HCT116 (cell line): ENCODE results near the gene NPTX1. TPM values are rescaled to one million over a fixed set of nuclear protein-coding genes. Genes with fewer than 3 reads are reported as not detected.

Experiments
- ATAC-seq: fragments of 200-7000 bp; cut with Tn5 transposase; 2 replicates; pipeline ENCODE4 v1.9.1; 2020; ENCODE audit warnings: mild to moderate bottlenecking, moderate library complexity
- BruUV-seq: library from RNA; stranded (reverse); fragments of 400-500 nt; replicated peaks from 2 replicates; lab custom pipeline; 2021; lab: Mats Ljungman, UMichigan
- CTCF ChIA-PET: fragments of 300-600 bp; sonication (Branson Sonifier 250); formaldehyde crosslinking; loops from one replicate; lab custom pipeline; 2021; ENCODE audit warnings: antibody characterized with exemption; lab: Charles Lee
- POLR2A ChIA-PET: fragments of 300-600, 350-600 bp; sonication (Branson Sonifier 250); formaldehyde crosslinking; loops from one replicate; lab custom pipeline; 2021; ENCODE audit warnings: antibody characterized with exemption; lab: Charles Lee
- RAD21 ChIA-PET, 2 experiments: fragments of 300-600 bp; sonication (Branson Sonifier 250); formaldehyde crosslinking; loops; one replicate each; lab custom pipeline; 2023; ENCODE audit warnings: low total read pairs in 2 of 2; ENCODE audit not compliant: uncharacterized antibody in 2 of 2, unreplicated experiment in 2 of 2, low non-redundant PET in 1 of 2; lab: Charles Lee
- DNase-seq: peaks from one replicate; pipeline ENCODE4 v3.0.0-alpha.2; 2010; ENCODE audit warnings: low read depth, low spot score
- H2AFZ ChIP-seq: fragments of 200-600 bp; shearing (Covaris generic), sonication (generic); 2 replicates; pipeline ENCODE4 v1.6.1; 2017; ENCODE audit warnings: low read depth, mixed run types, mixed read lengths, antibody characterized with exemption, low read length; ENCODE audit not compliant: poor library complexity, severe bottlenecking
- H3K27ac ChIP-seq: 2 replicates; pipeline ENCODE4 v1.5.1; 2012; ENCODE audit warnings: low read depth, low read length
- H3K27me3 ChIP-seq: fragments of 200-600 bp; sonication (generic); 2 replicates; pipeline ENCODE4 v1.6.1; 2016; ENCODE audit warnings: mixed run types, low read length, mixed read lengths; ENCODE audit not compliant: insufficient read depth
- H3K36me3 ChIP-seq, 2 experiments: fragments of 200-500 bp in 1 of 2; fragments of 200-600 bp in 1 of 2; sonication (Bioruptor generic) in 1 of 2; sonication (generic) in 1 of 2; 2 replicates each; pipeline versions ENCODE4 v1.5.1 to v1.6.1; 2014 to 2016; ENCODE audit warnings: low read length in 2 of 2, inconsistent platforms in 1 of 2, mixed read lengths in 1 of 2, mixed run types in 1 of 2; ENCODE audit not compliant: insufficient read depth in 2 of 2, control insufficient read depth in 1 of 2
- H3K4me1 ChIP-seq, 2 experiments: fragments of 200-600 bp in 1 of 2; sonication (generic) in 1 of 2; 2 replicates each; pipeline versions ENCODE4 v1.5.1 to v1.6.1; 2012 to 2017; ENCODE audit warnings: low read length in 2 of 2, inconsistent platforms in 1 of 2, mild to moderate bottlenecking in 1 of 2, mixed read lengths in 1 of 2, mixed run types in 1 of 2, moderate library complexity in 1 of 2; ENCODE audit not compliant: insufficient read depth in 2 of 2, control insufficient read depth in 1 of 2
- H3K4me2 ChIP-seq: fragments of 200-600 bp; sonication (generic); 2 replicates; pipeline ENCODE4 v1.6.1; 2017; ENCODE audit warnings: mixed run types, low read length, mixed read lengths
- H3K4me3 ChIP-seq, 2 experiments: fragments of 200-600 bp in 1 of 2; sonication (generic) in 1 of 2; replicated peaks in 1 of 2; 2 replicates each; pipeline ENCODE4 v1.5.1; 2011 to 2016; ENCODE audit warnings: low read length in 2 of 2, control low read depth in 1 of 2, low read depth in 1 of 2, mild to moderate bottlenecking in 1 of 2, mixed read lengths in 1 of 2, mixed run types in 1 of 2
- H3K79me2 ChIP-seq: fragments of 200-600 bp; sonication (generic); 2 replicates; pipeline ENCODE4 v1.6.1; 2017; ENCODE audit warnings: mild to moderate bottlenecking, mixed run types, low read length, moderate library complexity, mixed read lengths; ENCODE audit not compliant: insufficient read depth
- H3K9ac ChIP-seq: fragments of 200-600 bp; sonication (generic); 2 replicates; pipeline ENCODE4 v1.6.1; 2016; ENCODE audit warnings: low read length, mixed read lengths
- H3K9me2 ChIP-seq: fragments of 200-600 bp; sonication (generic), shearing (Covaris generic); 2 replicates; pipeline ENCODE4 v1.6.1; 2017; ENCODE audit warnings: mixed run types, mild to moderate bottlenecking, moderate library complexity; ENCODE audit not compliant: insufficient read depth
- H3K9me3 ChIP-seq, 2 experiments: fragments of 200-500 bp in 1 of 2; fragments of 200-600 bp in 1 of 2; sonication (Bioruptor generic) in 1 of 2; sonication (generic) in 1 of 2; 2 replicates each; pipeline ENCODE4 v1.6.1; 2014 to 2017; ENCODE audit warnings: low read length in 2 of 2, mixed read lengths in 2 of 2, inconsistent platforms in 1 of 2, low read depth in 1 of 2, mild to moderate bottlenecking in 1 of 2, mixed run types in 1 of 2, moderate library complexity in 1 of 2; ENCODE audit not compliant: control insufficient read depth in 1 of 2, insufficient read depth in 1 of 2
- H4K20me1 ChIP-seq: fragments of 200-600 bp; sonication (generic), shearing (Covaris generic); 2 replicates; pipeline ENCODE4 v1.6.1; 2017; ENCODE audit warnings: mixed run types, mild to moderate bottlenecking, moderate library complexity; ENCODE audit not compliant: insufficient read depth
- CEBPB ChIP-seq: IDR thresholded peaks from 2 replicates; pipeline ENCODE4 v1.6.1; 2012; ENCODE audit warnings: low read depth
- EZH2phosphoT487 ChIP-seq: fragments of 200-600 bp; IDR thresholded peaks from 2 replicates; pipeline ENCODE4 v1.6.1; 2018; ENCODE audit warnings: antibody characterized with exemption, borderline replicate concordance
- JUND ChIP-seq: IDR thresholded peaks from 2 replicates; pipeline ENCODE4 v1.6.1; 2012
- MAX ChIP-seq: IDR thresholded peaks from 2 replicates; pipeline ENCODE4 v1.6.1; 2012
- SIN3A ChIP-seq: IDR thresholded peaks from 2 replicates; pipeline ENCODE4 v1.6.1; 2012; ENCODE audit warnings: low read depth
- SP1 ChIP-seq: IDR thresholded peaks from 2 replicates; pipeline ENCODE4 v1.6.1; 2012; ENCODE audit warnings: low read depth
- SRF ChIP-seq: IDR thresholded peaks from 2 replicates; pipeline ENCODE4 v1.6.1; 2012; ENCODE audit warnings: low read depth
- YY1 ChIP-seq: IDR thresholded peaks from 2 replicates; pipeline ENCODE4 v1.6.1; 2011; ENCODE audit warnings: low read length, low read depth, moderate library complexity, mild to moderate bottlenecking; ENCODE audit not compliant: insufficient replicate concordance; ENCODE audit errors: extremely low read depth
- ZFX ChIP-seq: fragments of 450-650 bp; IDR thresholded peaks from 2 replicates; pipeline ENCODE4 v1.6.1; 2017
- intact Hi-C: fragments of 100-400 bp; cut with micrococcal nuclease; formaldehyde crosslinking; loops from 2 replicates; pipeline ENCODE4 v1.10.0; 2022
- total RNA-seq: library from RNA; stranded (reverse); gene quantifications from one replicate; pipeline ENCODE4 v1.2.1, GENCODE V29; 2021; ENCODE audit not compliant: unreplicated experiment
- TF ChIP-seq, protein P1 (sequence below): IDR thresholded peaks from 2 replicates; pipeline ENCODE4 v1.6.1; 2012; ENCODE audit warnings: low read depth

Gene NPTX1
- total RNA-seq, 1 experiment from 2014 or later: 0.15 TPM

- TF ChIP-seq, protein P1, sequence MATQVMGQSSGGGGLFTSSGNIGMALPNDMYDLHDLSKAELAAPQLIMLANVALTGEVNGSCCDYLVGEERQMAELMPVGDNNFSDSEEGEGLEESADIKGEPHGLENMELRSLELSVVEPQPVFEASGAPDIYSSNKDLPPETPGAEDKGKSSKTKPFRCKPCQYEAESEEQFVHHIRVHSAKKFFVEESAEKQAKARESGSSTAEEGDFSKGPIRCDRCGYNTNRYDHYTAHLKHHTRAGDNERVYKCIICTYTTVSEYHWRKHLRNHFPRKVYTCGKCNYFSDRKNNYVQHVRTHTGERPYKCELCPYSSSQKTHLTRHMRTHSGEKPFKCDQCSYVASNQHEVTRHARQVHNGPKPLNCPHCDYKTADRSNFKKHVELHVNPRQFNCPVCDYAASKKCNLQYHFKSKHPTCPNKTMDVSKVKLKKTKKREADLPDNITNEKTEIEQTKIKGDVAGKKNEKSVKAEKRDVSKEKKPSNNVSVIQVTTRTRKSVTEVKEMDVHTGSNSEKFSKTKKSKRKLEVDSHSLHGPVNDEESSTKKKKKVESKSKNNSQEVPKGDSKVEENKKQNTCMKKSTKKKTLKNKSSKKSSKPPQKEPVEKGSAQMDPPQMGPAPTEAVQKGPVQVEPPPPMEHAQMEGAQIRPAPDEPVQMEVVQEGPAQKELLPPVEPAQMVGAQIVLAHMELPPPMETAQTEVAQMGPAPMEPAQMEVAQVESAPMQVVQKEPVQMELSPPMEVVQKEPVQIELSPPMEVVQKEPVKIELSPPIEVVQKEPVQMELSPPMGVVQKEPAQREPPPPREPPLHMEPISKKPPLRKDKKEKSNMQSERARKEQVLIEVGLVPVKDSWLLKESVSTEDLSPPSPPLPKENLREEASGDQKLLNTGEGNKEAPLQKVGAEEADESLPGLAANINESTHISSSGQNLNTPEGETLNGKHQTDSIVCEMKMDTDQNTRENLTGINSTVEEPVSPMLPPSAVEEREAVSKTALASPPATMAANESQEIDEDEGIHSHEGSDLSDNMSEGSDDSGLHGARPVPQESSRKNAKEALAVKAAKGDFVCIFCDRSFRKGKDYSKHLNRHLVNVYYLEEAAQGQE: no peak
- TF ChIP-seq SRF (no peak), SP1 (no peak), SIN3A (no peak)
Measured at GRCh38 chr17:80498242-80498919, 22.0 kb upstream of the NPTX1 start (continued).

GRCh38 chr17:80497726-80498241, 21.4 kb upstream of the NPTX1 start:
- Histone ChIP-seq H3K27me3 (no peaks in the 10 kb centered on the region), H4K20me1 (no peaks in the 10 kb centered on the region), H2AFZ (no peak overlapping the region), H3K9me3 (no peaks in the 10 kb centered on the region), H3K79me2 (no peaks in the 10 kb centered on the region), H3K4me3 (no peak overlapping the region), H3K36me3 (no peaks in the 10 kb centered on the region), H3K9ac (no peak overlapping the region), H3K4me1 (peaks cover 8 to 19% of the 10 kb centered on the region in 2 experiments), H3K27ac (no peak overlapping the region), H3K9me2 (no peaks in the 10 kb centered on the region), H3K4me2 (no peak overlapping the region)
- POLR2A ChIA-PET: interaction anchor here (1.4 kb wide), 1 partner anchor 47 kb away, joined by 3 read pairs; the partner anchor contains the start of gene RPTOR
- intact Hi-C loops: no loop called here
- CTCF ChIA-PET: interaction anchor here (1.2 kb wide), 1 partner anchor 78 kb away, joined by 3 read pairs; no protein-coding TSS in a partner anchor
- no peak for ATAC-seq
- no peak for DNase-seq
- TF ChIP-seq EZH2phosphoT487 (no peak), YY1 (no peak), JUND (no peak), CEBPB (no peak), MAX (no peak), ZFX (no peak)
- BruUV-seq: no TSS peak
- RAD21 ChIA-PET: no interaction called here
